ENCODE results near the gene CELF2.

The CELF2 gene

GRCh38 chr10:11159543-11160215, 142.0 kb downstream of the CELF2 start:
- no peak for DNase-seq

- DNase-seq: no peak
Measured at GRCh38 chr10:11161096-11161495, 143.4 kb downstream of the CELF2 start.

- no peak for DNase-seq
Measured at GRCh38 chr10:11161910-11162309, 144.2 kb downstream of the CELF2 start.

- no peak for DNase-seq
Measured at GRCh38 chr10:11162828-11163599, 145.3 kb downstream of the CELF2 start.

GRCh38 chr10:11163780-11164550, 146.3 kb downstream of the CELF2 start:
- no peak for DNase-seq

GRCh38 chr10:11164551-11164802, 146.8 kb downstream of the CELF2 start:
- no peak for DNase-seq

GRCh38 chr10:11164803-11165590, 147.3 kb downstream of the CELF2 start:
- DNase-seq: no peak

GRCh38 chr10:11165591-11166543, 148.2 kb downstream of the CELF2 start:
- no peak for DNase-seq

- no peak for DNase-seq
Measured at GRCh38 chr10:11166550-11166949, 148.9 kb downstream of the CELF2 start.

- no peak for DNase-seq
Measured at GRCh38 chr10:11167233-11167966, 149.7 kb downstream of the CELF2 start.

GRCh38 chr10:11168423-11169090, 150.9 kb downstream of the CELF2 start:
- no peak for DNase-seq

GRCh38 chr10:11169976-11170375, 152.3 kb downstream of the CELF2 start:
- no peak for DNase-seq

GRCh38 chr10:11170574-11170973, 152.9 kb downstream of the CELF2 start:
- DNase-seq: no peak

- no peak for DNase-seq
Measured at GRCh38 chr10:11170993-11171851, 153.6 kb downstream of the CELF2 start.

- no peak for DNase-seq
Measured at GRCh38 chr10:11173042-11173441, 155.4 kb downstream of the CELF2 start.

- no peak for DNase-seq
Measured at GRCh38 chr10:11175823-11176243, 158.2 kb downstream of the CELF2 start.

- no peak for DNase-seq
Measured at GRCh38 chr10:11176746-11177145, 159.1 kb downstream of the CELF2 start.

- no peak for DNase-seq
Measured at GRCh38 chr10:11177381-11177780, 159.7 kb downstream of the CELF2 start.

GRCh38 chr10:11177926-11178471, 160.3 kb downstream of the CELF2 start:
- peak; percentile 20 for DNase-seq

Measured in NCI-H146 (cell line).